GM19397 (cell line): ENCODE data around the gene KRTAP5-4.
"Not testable (repeated sequence)": the region's sequence is repeated elsewhere in the genome, so short reads cannot be mapped to it uniquely, and the experiment has no call there.

Experiments
- ATAC-seq: cut with Tn5 transposase; IDR thresholded peaks from one replicate; pipeline ENCODE4 v1.9.1; 2021; ENCODE audit warnings: mild to moderate bottlenecking, moderate library complexity; ENCODE audit not compliant: unreplicated experiment

Gene KRTAP5-4

GRCh38 chr11:1604181-1604580 is 17.8 kb downstream of the KRTAP5-4 start:
- ATAC-seq, result no peak

DNA sequence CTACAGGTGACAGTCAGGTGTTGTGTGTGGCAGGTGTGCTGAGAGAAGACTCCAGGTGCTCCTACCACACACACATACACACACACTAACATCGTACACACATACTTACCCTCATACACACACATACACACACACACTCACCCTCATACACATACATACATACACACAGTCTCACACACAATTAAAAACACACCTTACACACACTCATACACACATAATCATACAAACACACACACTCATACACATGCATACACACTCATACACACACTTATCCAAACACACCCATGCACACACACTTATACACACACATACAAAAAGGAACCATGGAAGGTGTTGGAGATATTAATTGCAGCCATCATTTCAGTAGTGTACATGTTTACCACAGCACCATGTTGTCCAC is 18.3 kb downstream of the KRTAP5-4 start:
- no peak for ATAC-seq

- not testable (repeated sequence) for ATAC-seq
Observed at GRCh38 chr11:1601663-1602062, 20.3 kb downstream of the KRTAP5-4 start.

DNA sequence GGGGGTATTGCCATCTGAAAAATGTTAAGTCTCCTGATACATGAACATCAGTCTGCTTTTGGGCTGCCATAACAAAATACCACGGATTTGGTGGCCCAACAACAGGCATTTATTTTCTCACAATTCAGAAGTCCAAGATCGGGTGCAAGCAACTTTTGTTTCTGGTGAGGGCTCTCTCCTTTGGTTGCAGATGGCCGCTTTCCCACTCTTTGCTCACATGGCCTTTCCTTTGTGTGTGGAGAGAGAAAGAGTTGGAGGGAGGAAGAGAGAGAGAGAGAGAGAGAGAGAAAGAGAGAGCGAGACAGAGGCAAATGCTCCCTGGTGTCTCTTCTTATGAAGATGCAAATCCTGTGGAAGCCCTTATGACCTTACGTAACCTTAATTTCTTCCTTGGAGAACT is 21.3 kb downstream of the KRTAP5-4 start:
- no peak for ATAC-seq

- no peak for ATAC-seq
Observed at GRCh38 chr11:1598816-1599215, 23.1 kb downstream of the KRTAP5-4 start.

DNA sequence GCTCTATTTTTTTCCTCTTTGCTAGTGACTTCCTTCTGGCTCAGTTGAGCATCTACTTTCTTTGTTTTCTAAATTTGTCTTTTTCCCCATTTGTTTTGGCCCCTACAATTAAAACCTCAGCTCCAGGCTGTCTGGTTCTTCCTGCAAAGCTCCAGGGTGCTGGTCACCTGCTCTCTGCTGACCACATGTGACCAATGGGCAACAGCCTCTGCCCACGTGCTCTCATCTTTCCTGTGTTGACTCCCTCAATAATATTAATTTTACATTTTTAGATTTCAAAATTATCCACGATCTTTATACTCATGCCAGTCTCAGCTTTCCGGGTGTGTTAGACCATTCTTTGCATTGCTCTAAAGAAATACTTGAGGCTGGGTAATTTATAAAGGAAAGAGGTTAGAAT is 23.5 kb downstream of the KRTAP5-4 start:
- not testable (repeated sequence) for ATAC-seq

DNA sequence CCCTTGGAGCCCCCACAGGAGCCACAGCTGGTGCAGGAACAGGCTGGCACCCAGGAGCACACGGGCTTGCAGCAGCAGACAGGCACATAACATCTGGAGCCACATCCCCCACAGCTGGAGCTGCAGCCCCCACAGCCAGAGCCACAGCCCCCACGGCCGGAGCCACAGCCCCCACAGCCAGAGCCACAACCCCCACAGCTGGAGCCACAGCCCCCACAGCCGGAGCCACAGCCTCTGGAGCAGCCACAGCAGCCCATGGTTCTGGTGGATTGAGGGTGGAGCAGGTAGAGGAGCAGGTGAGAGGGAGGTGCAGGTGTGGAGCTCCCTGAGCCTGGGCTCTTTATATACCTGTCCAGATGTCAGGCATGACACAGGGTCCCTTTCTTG is 24.0 kb downstream of the KRTAP5-4 start, which contains the start of gene KRTAP5-2:
TSS of gene KRTAP5-2 (minus strand) at position 301 of the 387 bp plus-strand sequence. CDS start at position 257, 44 bp downstream.
- ATAC-seq, result no peak

DNA sequence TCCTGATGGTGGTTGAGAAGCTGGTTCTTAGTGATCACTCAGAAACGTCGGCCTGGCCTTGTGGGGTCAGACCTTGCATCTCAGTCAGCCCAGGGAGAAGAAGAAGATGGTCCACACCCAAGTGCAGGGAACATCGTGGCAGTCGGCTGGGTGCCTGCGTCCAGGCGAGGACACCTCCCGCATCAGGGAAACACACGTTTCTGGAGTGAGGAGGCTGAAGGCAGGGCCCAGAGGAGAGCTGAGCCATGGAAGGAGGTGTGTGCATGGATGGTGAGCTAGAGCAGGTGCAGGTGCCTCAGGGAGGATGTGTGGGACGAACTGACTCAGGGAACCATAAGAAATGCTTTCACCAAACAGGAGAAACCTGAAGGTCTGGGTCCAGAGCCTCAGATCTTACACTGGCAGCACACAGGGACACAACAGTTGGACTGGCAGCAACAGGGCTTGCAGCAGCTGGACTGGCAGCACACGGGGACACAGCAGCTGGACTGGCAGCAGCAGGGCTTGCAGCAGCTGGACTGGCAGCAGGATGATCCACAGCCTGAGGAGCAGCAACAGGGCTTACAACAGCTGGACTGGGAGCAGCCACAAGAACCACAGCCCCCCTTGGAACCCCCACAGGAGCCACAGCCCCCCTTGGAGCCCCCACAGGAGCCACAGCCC is 24.5 kb downstream of the KRTAP5-4 start:
- ATAC-seq, result no peak

GRCh38 chr11:1596576-1597121 is 25.3 kb downstream of the KRTAP5-4 start:
- not testable (repeated sequence) for ATAC-seq

- not testable (repeated sequence) for ATAC-seq
Observed at GRCh38 chr11:1595994-1596575, 25.9 kb downstream of the KRTAP5-4 start.

DNA sequence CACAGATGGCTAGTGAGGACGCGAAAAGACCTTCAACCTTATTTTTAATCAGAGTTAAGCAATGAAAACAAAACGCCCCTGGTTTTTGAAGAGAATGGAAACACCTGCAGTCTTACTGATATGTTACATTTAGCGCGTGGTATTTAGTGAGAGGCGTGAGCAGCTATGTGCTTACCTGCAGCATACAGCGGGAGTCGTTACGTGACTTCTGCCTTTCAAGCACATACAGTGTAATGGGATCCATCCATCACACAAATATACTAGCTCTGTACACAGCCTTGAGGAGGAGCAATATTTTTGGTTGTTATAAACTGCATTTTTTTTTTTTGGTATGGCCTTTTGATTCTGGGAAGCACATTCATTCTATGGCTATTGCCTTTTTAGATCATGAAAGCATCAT is 29.3 kb downstream of the KRTAP5-4 start:
- no peak for ATAC-seq

DNA sequence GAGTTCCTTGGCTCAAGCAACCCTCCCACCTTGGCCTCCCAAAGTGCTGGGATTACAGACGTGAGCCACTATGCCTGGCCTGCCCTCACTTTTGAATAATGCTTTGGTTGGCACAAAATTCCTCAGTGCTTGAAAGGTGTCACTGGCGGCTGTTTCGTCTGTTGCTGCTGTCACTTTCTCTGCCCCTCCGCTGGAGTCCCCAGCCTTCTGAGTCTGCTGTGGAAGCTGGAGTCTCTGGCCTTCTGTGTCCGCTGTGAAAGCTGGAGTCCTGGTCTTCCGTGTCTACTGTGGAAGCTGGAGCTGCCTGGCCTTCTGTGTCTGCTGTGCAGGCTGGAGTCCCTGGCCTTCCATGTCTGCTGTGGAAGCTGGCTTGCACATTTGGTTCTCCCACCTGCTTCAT is 31.9 kb downstream of the KRTAP5-4 start:
- no peak for ATAC-seq

DNA sequence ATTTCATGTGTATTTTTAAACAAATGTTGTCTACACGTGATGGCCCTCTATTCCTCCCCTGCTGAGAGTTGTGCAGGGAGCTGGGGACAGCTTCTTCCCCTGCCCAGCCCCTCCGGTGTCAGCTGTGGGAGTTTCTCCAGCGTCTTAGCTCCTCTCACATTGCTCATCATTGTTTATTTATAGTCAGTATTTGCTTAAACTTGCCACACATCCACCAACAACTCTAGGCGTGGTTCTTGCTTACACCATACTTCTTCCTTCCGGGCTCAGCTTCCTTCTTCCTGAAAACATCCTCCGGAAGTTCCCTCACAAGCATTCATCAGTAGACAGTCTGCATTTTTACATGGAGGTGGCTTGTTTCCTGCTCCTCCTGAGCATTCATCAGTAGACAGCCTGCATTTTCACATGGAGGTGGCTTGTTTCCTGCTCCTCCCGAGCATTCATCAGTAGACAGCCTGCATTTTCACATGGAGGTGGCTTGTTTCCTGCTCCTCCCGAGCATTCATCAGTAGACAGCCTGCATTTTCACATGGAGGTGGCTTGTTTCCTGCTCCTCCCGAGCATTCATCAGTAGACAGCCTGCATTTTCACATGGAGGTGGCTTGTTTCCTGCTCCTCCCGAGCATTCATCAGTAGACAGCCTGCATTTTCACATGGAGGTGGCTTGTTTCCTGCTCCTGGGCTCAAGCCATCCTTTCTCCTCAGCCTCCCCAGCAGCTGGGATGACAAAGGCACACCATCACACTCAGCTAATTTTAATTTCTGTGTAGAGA is 32.6 kb downstream of the KRTAP5-4 start:
- ATAC-seq, result not testable (repeated sequence)

DNA sequence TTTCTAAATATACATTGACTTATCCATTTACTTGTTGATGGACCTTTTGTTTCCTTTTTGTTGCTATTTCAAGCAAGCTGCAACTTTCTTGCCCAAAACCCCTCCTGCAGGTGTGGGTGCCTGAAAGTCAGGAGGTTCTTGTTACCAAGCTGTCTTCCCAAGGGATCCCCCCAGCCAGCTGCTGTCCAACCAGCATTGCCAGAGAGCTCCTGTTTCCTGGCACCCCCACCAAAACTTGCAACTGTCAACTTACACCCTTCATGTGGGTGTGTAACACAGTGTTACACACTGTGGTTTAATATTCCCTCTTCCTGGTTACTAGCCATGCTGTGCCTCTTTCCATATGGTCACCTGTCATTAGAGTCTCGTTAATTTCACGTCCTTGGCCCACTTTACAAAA is 35.2 kb downstream of the KRTAP5-4 start:
- no peak for ATAC-seq

- not testable (repeated sequence) for ATAC-seq
Observed at GRCh38 chr11:1584661-1585370, 37.1 kb downstream of the KRTAP5-4 start, which contains the start of gene KRTAP5-1. KRTAP5-1 (minus strand) TSS chr11:1585283; CDS start chr11:1585249, 34 bp downstream.

GRCh38 chr11:1582909-1583308 is 39.0 kb downstream of the KRTAP5-4 start:
- ATAC-seq, result not testable (repeated sequence)

GRCh38 chr11:1581976-1582375 is 40.0 kb downstream of the KRTAP5-4 start:
- ATAC-seq, result no peak

DNA sequence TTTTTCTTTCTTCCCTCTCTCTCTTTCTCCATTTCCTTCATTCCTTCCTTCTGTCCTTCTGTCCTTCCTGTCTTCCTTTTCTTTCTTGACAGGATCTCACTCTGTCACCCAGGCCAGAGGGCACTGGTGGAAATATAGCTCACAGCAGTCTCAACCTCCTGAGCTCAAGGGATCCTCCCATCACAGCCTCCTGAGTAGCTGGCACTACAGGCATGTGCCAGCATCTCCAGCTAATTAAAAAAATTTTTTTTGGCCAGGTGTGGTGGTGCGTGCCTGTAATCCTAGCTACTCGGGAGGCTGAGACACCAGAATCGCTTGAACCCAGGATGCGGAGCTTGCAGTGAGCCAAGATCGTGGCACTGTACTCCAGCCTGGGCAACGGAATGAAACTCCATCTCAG is 45.1 kb downstream of the KRTAP5-4 start:
- ATAC-seq, result no peak

DNA sequence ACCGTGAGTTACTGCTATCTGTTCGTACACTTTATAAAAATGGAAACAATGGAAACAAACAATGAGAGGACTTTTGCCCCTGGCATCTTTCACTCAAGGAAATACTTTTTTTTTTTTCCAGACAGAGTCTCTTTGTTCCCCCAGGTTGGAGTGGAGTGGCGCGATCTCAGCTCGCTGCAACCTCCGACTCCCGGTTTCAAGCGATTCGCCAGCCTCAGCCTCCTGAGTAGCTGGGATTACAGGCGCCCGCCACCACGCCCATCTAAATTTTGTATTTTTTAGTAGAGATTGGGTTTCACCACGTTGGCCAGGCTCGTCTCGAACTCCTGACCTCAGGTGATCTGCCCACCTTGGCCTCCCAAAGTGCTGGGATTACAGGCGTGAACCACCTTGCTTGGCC is 46.2 kb downstream of the KRTAP5-4 start:
- not testable (repeated sequence) for ATAC-seq

- no peak for ATAC-seq
Observed at GRCh38 chr11:1574933-1575242, 47.0 kb downstream of the KRTAP5-4 start.
